NCI-H748 (cell line): ENCODE data around the gene COPS2.
"Not testable (repeated sequence)": the region's sequence is repeated elsewhere in the genome, so short reads cannot be mapped to it uniquely, and the experiment has no call there.

Experiments
- DNase-seq: peaks from one replicate; lab custom pipeline; 2025; ENCODE audit not compliant: unreplicated experiment; lab: John Stamatoyannopoulos, UW

The COPS2 gene

GRCh38 chr15:49155110-49155833 lies at the start of gene COPS2:
COPS2 (minus strand) TSS chr15:49155599; CDS start chr15:49155578, 21 bp downstream.
- peak; percentile 96 for DNase-seq

GRCh38 chr15:49200347-49200746 lies 44.9 kb upstream of the COPS2 start:
- no peak for DNase-seq

GRCh38 chr15:49199666-49200065 lies 44.3 kb upstream of the COPS2 start:
- DNase-seq, result no peak

- DNase-seq, result no peak
Measured at GRCh38 chr15:49196856-49197255, 41.5 kb upstream of the COPS2 start.

GRCh38 chr15:49191892-49192291 lies 36.5 kb upstream of the COPS2 start:
- no peak for DNase-seq

GRCh38 chr15:49190586-49190985 lies 35.2 kb upstream of the COPS2 start:
- no peak for DNase-seq

- no peak for DNase-seq
Measured at GRCh38 chr15:49189631-49190030, 34.2 kb upstream of the COPS2 start.

- no peak for DNase-seq
Measured at GRCh38 chr15:49188933-49189332, 33.5 kb upstream of the COPS2 start.

- no peak for DNase-seq
Measured at GRCh38 chr15:49187549-49188245, 32.3 kb upstream of the COPS2 start.

GRCh38 chr15:49185473-49185872 lies 30.1 kb upstream of the COPS2 start:
- DNase-seq, result no peak

GRCh38 chr15:49183741-49184140 lies 28.3 kb upstream of the COPS2 start:
- not testable (repeated sequence) for DNase-seq

GRCh38 chr15:49182128-49182527 lies 26.7 kb upstream of the COPS2 start:
- DNase-seq, result no peak

GRCh38 chr15:49179433-49180190 lies 24.2 kb upstream of the COPS2 start:
- DNase-seq, result no peak

GRCh38 chr15:49178497-49178896 lies 23.1 kb upstream of the COPS2 start:
- no peak for DNase-seq

- DNase-seq, result not testable (repeated sequence)
Measured at GRCh38 chr15:49175582-49176397, 20.4 kb upstream of the COPS2 start.

- no peak for DNase-seq
Measured at GRCh38 chr15:49174902-49175301, 19.5 kb upstream of the COPS2 start.

- DNase-seq, result no peak
Measured at GRCh38 chr15:49171790-49172189, 16.4 kb upstream of the COPS2 start.

- peak; percentile 89 for DNase-seq
Measured at GRCh38 chr15:49169880-49170597, 14.6 kb upstream of the COPS2 start, which contains the start of gene GALK2. GALK2 (plus strand) TSS chr15:49170247; CDS start chr15:49170323, 76 bp downstream.

GRCh38 chr15:49168016-49168415 lies 12.6 kb upstream of the COPS2 start:
- DNase-seq, result no peak

GRCh38 chr15:49164865-49165264 lies 9.5 kb upstream of the COPS2 start:
- no peak for DNase-seq
